HepG2 (cell line): ENCODE data around the gene ZNF146. TPM values are rescaled to one million over a fixed set of nuclear protein-coding genes. Genes with fewer than 3 reads are reported as not detected.

Experiments
- ATAC-seq: fragments of 200-7000 bp; cut with Tn5 transposase; 3 replicates; pipeline ENCODE4 v1.9.1; 2020; ENCODE audit warnings: mild to moderate bottlenecking, moderate library complexity
- BruUV-seq: library from RNA; stranded (reverse); fragments of 400-500 nt; replicated peaks from 2 replicates; lab custom pipeline; 2021; lab: Mats Ljungman, UMichigan
- CTCF ChIA-PET: fragments of 300-600 bp; formaldehyde crosslinking; extraction: SDS; loops from one replicate; lab custom pipeline; 2021; ENCODE audit warnings: low total read pairs, inconsistent platforms, low intra/inter-chr PET ratio; lab: Yijun Ruan, JAX
- POLR2A ChIA-PET: fragments of 350-600 bp; sonication (Branson Sonifier 250); formaldehyde crosslinking; loops from one replicate; lab custom pipeline; 2020; ENCODE audit warnings: antibody characterized with exemption, inconsistent platforms; lab: Yijun Ruan, JAX
- DNase-seq: peaks from one replicate; pipeline ENCODE4 v3.0.0-alpha.2; 2015; ENCODE audit warnings: low spot score
- FAIRE-seq: peaks from 3 replicates; lab custom pipeline; 2011; peaks lifted over from hg19 to GRCh38; lab: Jason Lieb, UNC
- H2AFZ ChIP-seq: one replicate; pipeline ENCODE4 v1.6.1; 2011; ENCODE audit warnings: low read length, inconsistent platforms
- H3K27ac ChIP-seq: fragments of 300-600 bp; 3 replicates; pipeline ENCODE4 v1.8.0; 2011; ENCODE audit warnings: mixed run types, mild to moderate bottlenecking, mixed read lengths, low read length, inconsistent platforms; ENCODE audit not compliant: insufficient read depth; ENCODE audit errors: extremely low read length
- H3K27me3 ChIP-seq, 2 experiments: fragments of 200-600 bp in 1 of 2; 2 replicates in 1 of 2; 3 replicates in 1 of 2; pipeline versions ENCODE4 v1.6.0 to v1.8.0; 2011; ENCODE audit warnings: low read length in 2 of 2, mild to moderate bottlenecking in 2 of 2, moderate library complexity in 2 of 2, inconsistent platforms in 1 of 2; ENCODE audit not compliant: insufficient read depth in 2 of 2, control insufficient read depth in 1 of 2
- H3K36me3 ChIP-seq, 2 experiments: fragments of 200-600 bp in 1 of 2; replicated peaks in 1 of 2; 2 replicates in 1 of 2; 3 replicates in 1 of 2; pipeline versions ENCODE4 v1.5.1 to v1.8.0; 2011; ENCODE audit warnings: low read length in 2 of 2, inconsistent platforms in 1 of 2; ENCODE audit not compliant: insufficient read depth in 2 of 2, control insufficient read depth in 1 of 2
- H3K4me1 ChIP-seq: 2 replicates; pipeline ENCODE4 v1.5.1; 2012; ENCODE audit warnings: low read length, inconsistent platforms; ENCODE audit not compliant: insufficient read depth
- H3K4me2 ChIP-seq: 2 replicates; pipeline ENCODE4 v1.6.0; 2011; ENCODE audit warnings: low read depth, low read length, inconsistent platforms
- H3K4me3 ChIP-seq, 3 experiments: fragments of 200-600 bp in 1 of 3; sonication (generic), shearing (Covaris generic) in 1 of 3; replicated peaks in 1 of 3; 2 replicates each; pipeline ENCODE4 v1.5.1; 2011 to 2016; ENCODE audit warnings: low read length in 3 of 3, inconsistent platforms in 2 of 3, low read depth in 2 of 3, mild to moderate bottlenecking in 2 of 3, control low read depth in 1 of 3, mixed read lengths in 1 of 3; ENCODE audit not compliant: insufficient read depth in 1 of 3
- H3K79me2 ChIP-seq: one replicate; pipeline ENCODE4 v1.6.1; 2011; ENCODE audit warnings: low read length, inconsistent platforms; ENCODE audit not compliant: insufficient read depth
- H3K9ac ChIP-seq: 2 replicates; pipeline ENCODE4 v1.6.0; 2011; ENCODE audit warnings: mild to moderate bottlenecking, low read depth, low read length, inconsistent platforms; ENCODE audit not compliant: insufficient read depth
- H3K9me3 ChIP-seq: 2 replicates; pipeline ENCODE4 v1.5.1; 2012; ENCODE audit warnings: mild to moderate bottlenecking, low read length
- H4K20me1 ChIP-seq: 2 replicates; pipeline ENCODE4 v1.6.0; 2011; ENCODE audit warnings: inconsistent platforms, mild to moderate bottlenecking, low read length, moderate library complexity; ENCODE audit not compliant: insufficient read depth
- CREB1 ChIP-seq, 2 experiments: fragments of 450-650 bp in 1 of 2; IDR thresholded peaks; 2 replicates each; pipeline ENCODE4 v1.6.1; 2016 to 2017; ENCODE audit warnings: control low read depth in 1 of 2, mild to moderate bottlenecking in 1 of 2, missing compliant biosample characterization in 1 of 2, missing genetic modification characterization in 1 of 2
- DDIT3 ChIP-seq: sonication (generic); formaldehyde crosslinking; IDR thresholded peaks from 2 replicates; pipeline ENCODE4 v1.4.0; 2020; ENCODE audit warnings: mild to moderate bottlenecking, missing genetic modification reagents
- GABPB1 ChIP-seq: IDR thresholded peaks from 2 replicates; pipeline ENCODE4 v1.6.1; 2016; ENCODE audit warnings: mild to moderate bottlenecking, missing genetic modification reagents, moderate library complexity, missing compliant biosample characterization
- NFE2L2 ChIP-seq: fragments of 150-350 bp; IDR thresholded peaks from 2 replicates; pipeline ENCODE4 v1.6.1; 2014; ENCODE audit warnings: low read length
- XBP1 ChIP-seq: sonication (generic); formaldehyde crosslinking; IDR thresholded peaks from 2 replicates; pipeline ENCODE4 v1.5.0; 2020; ENCODE audit warnings: missing genetic modification reagents
- ZBTB26 ChIP-seq: IDR thresholded peaks from 2 replicates; pipeline ENCODE4 v1.6.1; 2016; ENCODE audit warnings: missing compliant biosample characterization, missing genetic modification reagents, borderline replicate concordance
- ZFP36 ChIP-seq: fragments of 150-350 bp; IDR thresholded peaks from 2 replicates; pipeline ENCODE4 v1.6.1; 2018; ENCODE audit warnings: borderline replicate concordance, low read length, low read depth; ENCODE audit not compliant: partially characterized antibody
- ZNF331 ChIP-seq: sonication (generic); formaldehyde crosslinking; IDR thresholded peaks from 2 replicates; pipeline ENCODE4 v1.4.0; 2020; ENCODE audit warnings: missing genetic modification reagents
- ZNF646 ChIP-seq: sonication (generic); formaldehyde crosslinking; IDR thresholded peaks from 2 replicates; pipeline ENCODE4 v1.9.0; 2021; ENCODE audit warnings: mild to moderate bottlenecking, missing genetic modification reagents
- WGBS: methylation state at CpG from one replicate; pipeline ENCODE4 v1.1.6; 2017; ENCODE audit warnings: low lambda C conversion rate; 5-methylcytosine and 5-hydroxymethylcytosine counted together
- in situ Hi-C: cut with HindIII; loops from 2 replicates; pipeline ENCODE4 v1.10.0; 2017; ENCODE audit warnings: low pct_unique_long_range_greater_than_20kb; ENCODE audit not compliant: extremely low pct_ligation_motif_present
- intact Hi-C: fragments of 100-400 bp; cut with micrococcal nuclease; formaldehyde crosslinking; loops from one replicate; pipeline ENCODE4 v1.10.0; 2022; ENCODE audit not compliant: unreplicated experiment
- polyA plus RNA-seq, 8 experiments: library from polyadenylated mRNA; depleted of rRNA in 3 of 8; stranded (reverse) in 7 of 8; unstranded in 1 of 8; fragments of >200 nt; fragmentation: Illumina TruSeq in 4 of 8; extraction: Trizol in 4 of 8; gene quantifications; 2 replicates each; pipeline versions ENCODE4 v1.2.1 to v1.2.3, GENCODE V29; 2011 to 2016; ENCODE audit warnings: low read depth in 4 of 8, missing spikeins in 1 of 8, mixed read lengths in 1 of 8; ENCODE audit not compliant: insufficient read depth in 1 of 8
- total RNA-seq, 5 experiments: library from RNA; depleted of rRNA; stranded (reverse); fragments of >200 nt; fragmentation: Illumina TruSeq; extraction: Trizol; gene quantifications; 2 replicates each; pipeline ENCODE4 v1.2.3, GENCODE V29; 2016; ENCODE audit warnings: low read depth in 1 of 5

ZNF146 gene
- total and polyA plus RNA-seq, 2 of the 13 experiments (the other 11 are each of a cell fraction or from before 2014, with no cell fraction given) = 28.4 to 52.7 TPM

GRCh38 chr19:36255316-36255715 is 40.4 kb downstream of the ZNF146 start:
- Histone ChIP-seq H4K20me1 (no peaks in the 10 kb centered on the region), H2AFZ (no peak overlapping the region), H3K4me1 (no peaks in the 10 kb centered on the region), H3K79me2 (no peaks in the 10 kb centered on the region), H3K9ac (no peak overlapping the region), H3K9me3 (no peaks in the 10 kb centered on the region), H3K4me2 (no peak overlapping the region), H3K36me3 (no peaks in the 10 kb centered on the region), H3K4me3 (no peak overlapping the region), H3K27me3 (no peaks in the 10 kb centered on the region), H3K27ac (no peak overlapping the region)
- 71% methylated on average over 21 of the region's 28 CpGs for WGBS
- ATAC-seq = no peak
- intact Hi-C loops (no loop called here), in situ Hi-C loops (no loop called here)
- CTCF ChIA-PET = no interaction called here
- no peak for FAIRE-seq
- POLR2A ChIA-PET = no interaction called here
- TF ChIP-seq ZBTB26 (CRISPR knock-in tag) (no peak), NFE2L2 (no peak), ZNF646 (CRISPR knock-in tag) (no peak), GABPB1 (CRISPR knock-in tag) (no peak), ZNF331 (no peak), ZFP36 (no peak), CREB1 (IDR thresholded peaks at IDR 0.05) (no peak), CREB1 (CRISPR knock-in tag; IDR thresholded peaks at IDR 0.05) (no peak), XBP1 (CRISPR knock-in tag) (no peak), DDIT3 (no peak)
- no TSS peak for BruUV-seq
- no peak for DNase-seq
